GM12892 (cell line): ENCODE results near the gene DAB1.

Experiments used
- DNase-seq: peaks from one replicate; pipeline ENCODE4 v3.0.0; 2011; ENCODE audit not compliant: insufficient read length
- FAIRE-seq: peaks from 2 replicates; lab custom pipeline; 2011; peaks lifted over from hg19 to GRCh38; lab: Jason Lieb, UNC
- POLR2A ChIP-seq: IDR thresholded peaks from 2 replicates; pipeline ENCODE4 v1.6.1; 2011; ENCODE audit warnings: low read depth, low read length, control low read depth
- POLR2AphosphoS5 ChIP-seq: IDR thresholded peaks from 2 replicates; pipeline ENCODE4 v1.6.1; 2011; ENCODE audit warnings: low read depth, low read length, control low read depth
- TAF1 ChIP-seq: IDR thresholded peaks from 2 replicates; pipeline ENCODE4 v1.6.1; 2011; ENCODE audit warnings: low read depth, mild to moderate bottlenecking, control low read depth, low read length, borderline replicate concordance

The DAB1 gene

GRCh38 chr1:57447551-57447950, 23.7 kb upstream of the DAB1 start:
- no peak for DNase-seq
- TF ChIP-seq POLR2AphosphoS5, result no peak
- TF ChIP-seq TAF1, result no peak
- no peak for TF ChIP-seq POLR2A
- no peak for FAIRE-seq

- DNase-seq (no peak), FAIRE-seq (no peak)
- TF ChIP-seq POLR2AphosphoS5 (no peak), POLR2A (no peak), TAF1 (no peak)
These were observed 19.1 kb upstream of the DAB1 start for GRCh38 chr1:57443004-57443403.

- DNase-seq (no peak), FAIRE-seq (no peak)
- TF ChIP-seq TAF1, result no peak
- TF ChIP-seq POLR2A, result no peak
- no peak for TF ChIP-seq POLR2AphosphoS5
These were observed 16.2 kb upstream of the DAB1 start for GRCh38 chr1:57440096-57440495.

- DNase-seq (no peak), FAIRE-seq (no peak)
- TF ChIP-seq POLR2A, result no peak
- no peak for TF ChIP-seq POLR2AphosphoS5
- no peak for TF ChIP-seq TAF1
These were observed 7.5 kb upstream of the DAB1 start for GRCh38 chr1:57431400-57431799.

- no peak for FAIRE-seq
These were observed 569 bp upstream of the DAB1 start for GRCh38 chr1:57424231-57425027.

GRCh38 chr1:57423135-57423655, 665 bp downstream of the DAB1 start:
- no peak for FAIRE-seq
- no peak for DNase-seq
- no peak for TF ChIP-seq TAF1
- TF ChIP-seq POLR2A, result no peak
- TF ChIP-seq POLR2AphosphoS5, result no peak

More at GRCh38 chr1:57424231-57425027, 569 bp upstream of the DAB1 start:
- TF ChIP-seq TAF1, result no peak
- TF ChIP-seq POLR2AphosphoS5, result no peak
- TF ChIP-seq POLR2A, result no peak
- DNase-seq, result peak; percentile 2

- FAIRE-seq, result no peak
- DNase-seq, result no peak
- no peak for TF ChIP-seq POLR2AphosphoS5
- no peak for TF ChIP-seq POLR2A
These were observed 1.4 kb downstream of the DAB1 start for GRCh38 chr1:57422271-57423134.

GRCh38 chr1:57421806-57422205, 2.1 kb downstream of the DAB1 start:
- TF ChIP-seq POLR2AphosphoS5 (no peak), POLR2A (no peak), TAF1 (no peak)
- no peak for FAIRE-seq
- DNase-seq, result no peak

GRCh38 chr1:57420981-57421785, 2.7 kb downstream of the DAB1 start:
- FAIRE-seq (no peak), DNase-seq (no peak)
- TF ChIP-seq POLR2A, result no peak
- TF ChIP-seq TAF1, result no peak
- TF ChIP-seq POLR2AphosphoS5, result no peak

GRCh38 chr1:57418971-57419370, 4.9 kb downstream of the DAB1 start:
- FAIRE-seq (no peak), DNase-seq (no peak)
- TF ChIP-seq TAF1 (no peak), POLR2A (no peak)

- DNase-seq, result no peak
- TF ChIP-seq POLR2AphosphoS5 (no peak), POLR2A (no peak), TAF1 (no peak)
- FAIRE-seq, result no peak
These were observed 12.6 kb downstream of the DAB1 start for GRCh38 chr1:57411262-57411661.

GRCh38 chr1:57410508-57410907, 13.4 kb downstream of the DAB1 start:
- FAIRE-seq, result no peak
- no peak for TF ChIP-seq TAF1
- no peak for TF ChIP-seq POLR2A
- TF ChIP-seq POLR2AphosphoS5, result no peak
- no peak for DNase-seq
